Measurements from ENCODE around the gene XIRP1.

The XIRP1 gene

DNA sequence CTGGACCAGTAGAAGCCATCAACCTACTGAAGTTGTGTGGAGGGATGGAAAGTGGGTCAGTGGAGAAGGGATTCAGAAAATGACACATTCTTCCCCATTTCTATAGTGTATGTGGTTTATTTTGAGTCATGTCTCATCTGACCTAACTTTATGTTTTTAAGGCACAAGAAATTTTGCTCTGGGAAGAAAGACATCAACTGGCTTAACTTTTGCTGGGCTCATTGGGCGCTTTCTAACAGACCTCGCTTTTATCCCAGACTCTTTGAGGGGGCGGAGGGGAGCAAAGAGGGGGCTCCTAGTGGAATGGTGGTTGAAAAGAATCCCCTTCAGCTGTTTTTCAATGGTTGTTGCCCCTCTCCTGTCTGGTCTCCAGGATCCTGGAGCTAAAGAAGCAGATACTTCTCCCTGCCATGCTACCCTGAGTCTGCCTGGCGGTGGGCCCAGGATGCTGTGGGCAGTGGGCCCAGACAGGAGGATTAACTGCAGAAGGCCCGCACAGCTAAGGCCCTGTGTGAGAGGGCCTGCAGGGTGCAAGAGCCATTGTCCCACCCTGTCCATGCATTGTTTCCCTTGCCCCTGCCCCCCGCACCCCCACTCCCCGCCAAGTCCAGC lies 53.5 kb downstream of the XIRP1 start:
- no peak overlapping the region for H3K4me3 Mint-ChIP-seq
- H3K36me3 Mint-ChIP-seq = peaks cover 32% of the 10 kb centered on the region
- no peaks in the 10 kb centered on the region for H3K9me3 Mint-ChIP-seq
- ATAC-seq = peak; percentile 55
- H3K27ac Mint-ChIP-seq = peak overlapping the region; percentile 62
- H3K27me3 Mint-ChIP-seq = no peaks in the 10 kb centered on the region
- peaks cover 54% of the 10 kb centered on the region for H3K4me1 Mint-ChIP-seq

DNA sequence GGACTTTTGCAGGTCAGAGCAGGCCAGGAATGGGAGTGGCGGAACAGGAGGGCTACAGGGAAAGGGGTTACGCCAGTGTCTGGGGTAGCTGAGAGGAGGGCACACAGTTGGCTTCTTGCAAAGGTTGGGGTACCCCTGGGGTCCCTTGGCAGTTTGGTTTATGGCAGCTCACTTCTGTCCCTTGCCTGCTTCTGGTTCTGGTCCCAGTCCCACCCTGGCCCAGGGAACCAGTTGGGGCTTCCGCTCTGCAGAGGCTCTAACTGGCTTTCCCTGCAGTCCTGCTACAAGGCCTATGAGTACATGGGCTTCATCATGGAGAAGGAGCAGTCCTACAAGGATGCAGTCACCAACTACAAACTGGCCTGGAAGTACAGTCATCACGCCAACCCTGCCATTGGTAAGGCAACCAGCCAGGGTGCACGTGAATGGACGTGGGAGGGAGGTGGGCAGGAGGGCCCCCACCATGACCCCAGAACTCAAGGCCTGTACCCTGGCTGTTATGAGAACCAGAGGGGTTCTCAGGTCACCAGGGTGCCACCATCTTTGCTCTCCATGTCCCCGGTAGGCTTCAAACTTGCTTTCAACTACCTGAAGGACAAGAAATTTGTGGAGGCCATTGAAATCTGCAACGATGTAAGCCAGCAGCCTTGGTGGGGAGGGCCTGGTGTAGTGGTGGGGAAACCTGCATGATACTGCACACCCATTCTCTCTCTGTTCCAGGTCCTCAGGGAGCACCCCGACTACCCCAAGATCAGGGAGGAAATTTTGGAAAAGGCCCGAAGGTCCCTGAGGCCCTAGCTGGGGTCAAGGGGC lies 54.2 kb downstream of the XIRP1 start:
- H3K4me1 Mint-ChIP-seq = peaks cover 56% of the 10 kb centered on the region
- H3K36me3 Mint-ChIP-seq = peaks cover 34% of the 10 kb centered on the region
- no peak for ATAC-seq
- H3K27me3 Mint-ChIP-seq = no peaks in the 10 kb centered on the region
- H3K9me3 Mint-ChIP-seq = no peaks in the 10 kb centered on the region
- no peak overlapping the region for H3K4me3 Mint-ChIP-seq
- H3K27ac Mint-ChIP-seq = peak overlapping the region; percentile 62

DNA sequence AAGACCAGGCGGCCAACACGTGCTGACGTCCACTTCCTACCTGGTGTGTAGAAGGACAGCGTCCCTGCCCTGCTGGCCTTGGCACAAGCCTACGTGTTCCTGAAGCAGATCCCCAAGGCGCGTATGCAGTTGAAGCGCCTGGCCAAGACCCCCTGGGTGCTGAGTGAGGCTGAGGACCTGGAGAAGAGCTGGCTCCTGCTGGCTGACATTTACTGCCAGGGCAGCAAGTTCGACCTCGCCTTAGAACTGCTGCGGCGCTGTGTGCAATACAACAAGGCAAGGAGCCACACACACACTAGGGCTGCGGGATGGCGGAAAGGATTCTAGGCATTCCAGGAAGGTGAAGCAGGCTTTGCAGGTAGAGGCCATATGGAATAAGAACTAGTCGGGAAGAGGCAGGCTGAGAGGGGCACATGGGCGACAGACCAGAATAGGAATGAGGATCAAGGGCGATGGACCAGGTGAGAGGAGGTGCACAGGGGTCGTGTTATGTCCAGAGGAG lies 54.9 kb downstream of the XIRP1 start:
- Mint-ChIP-seq H3K27me3 (no peaks in the 10 kb centered on the region), H3K4me1 (peaks cover 48% of the 10 kb centered on the region), H3K27ac (no peak overlapping the region), H3K36me3 (peaks cover 31% of the 10 kb centered on the region), H3K4me3 (no peak overlapping the region), H3K9me3 (no peaks in the 10 kb centered on the region)
- no peak for ATAC-seq

DNA sequence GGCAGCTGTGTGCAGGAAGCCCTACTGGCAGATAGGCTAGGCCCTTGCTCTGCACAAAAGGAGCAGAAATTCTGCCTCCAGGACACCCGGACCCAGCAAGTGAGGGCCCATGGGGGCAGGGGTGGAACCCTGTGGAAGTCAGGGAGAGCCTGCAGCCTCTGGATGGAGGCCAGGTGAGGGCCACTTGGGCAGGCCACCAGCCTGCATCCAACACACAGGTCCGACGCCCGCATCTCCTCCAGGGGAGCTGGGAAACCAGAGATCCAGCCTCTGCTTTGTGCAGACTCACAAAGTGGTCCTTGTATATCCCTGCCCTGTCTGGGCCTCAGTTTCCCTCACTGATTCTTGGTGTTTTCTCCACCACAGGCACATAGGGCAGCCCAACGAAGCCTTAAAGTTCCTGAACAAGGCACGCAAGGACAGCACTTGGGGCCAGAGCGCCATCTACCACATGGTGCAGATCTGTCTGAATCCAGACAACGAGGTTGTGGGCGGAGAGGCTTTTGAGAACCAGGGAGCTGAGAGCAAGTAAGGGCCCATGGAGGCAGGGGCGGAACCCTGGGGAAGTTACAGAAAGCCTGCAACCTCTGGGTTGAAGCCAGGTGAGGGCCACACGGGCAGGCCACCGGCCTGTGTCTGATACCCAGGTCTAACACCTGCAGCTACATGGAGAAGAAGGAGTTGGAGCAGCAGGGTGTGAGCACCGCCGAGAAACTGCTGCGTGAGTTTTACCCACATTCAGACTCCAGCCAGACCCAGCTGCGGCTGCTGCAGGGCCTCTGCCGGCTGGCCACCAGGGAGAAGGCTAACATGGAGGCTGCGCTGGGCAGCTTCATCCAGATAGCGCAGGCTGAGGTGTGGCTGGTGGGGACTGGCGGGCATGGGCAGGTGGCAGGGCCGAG lies 55.6 kb downstream of the XIRP1 start:
- H3K36me3 Mint-ChIP-seq = peaks cover 27% of the 10 kb centered on the region
- H3K4me3 Mint-ChIP-seq = no peak overlapping the region
- no peaks in the 10 kb centered on the region for H3K27me3 Mint-ChIP-seq
- no peak for ATAC-seq
- H3K9me3 Mint-ChIP-seq = no peaks in the 10 kb centered on the region
- peaks cover 41% of the 10 kb centered on the region for H3K4me1 Mint-ChIP-seq
- H3K27ac Mint-ChIP-seq = no peak overlapping the region

DNA sequence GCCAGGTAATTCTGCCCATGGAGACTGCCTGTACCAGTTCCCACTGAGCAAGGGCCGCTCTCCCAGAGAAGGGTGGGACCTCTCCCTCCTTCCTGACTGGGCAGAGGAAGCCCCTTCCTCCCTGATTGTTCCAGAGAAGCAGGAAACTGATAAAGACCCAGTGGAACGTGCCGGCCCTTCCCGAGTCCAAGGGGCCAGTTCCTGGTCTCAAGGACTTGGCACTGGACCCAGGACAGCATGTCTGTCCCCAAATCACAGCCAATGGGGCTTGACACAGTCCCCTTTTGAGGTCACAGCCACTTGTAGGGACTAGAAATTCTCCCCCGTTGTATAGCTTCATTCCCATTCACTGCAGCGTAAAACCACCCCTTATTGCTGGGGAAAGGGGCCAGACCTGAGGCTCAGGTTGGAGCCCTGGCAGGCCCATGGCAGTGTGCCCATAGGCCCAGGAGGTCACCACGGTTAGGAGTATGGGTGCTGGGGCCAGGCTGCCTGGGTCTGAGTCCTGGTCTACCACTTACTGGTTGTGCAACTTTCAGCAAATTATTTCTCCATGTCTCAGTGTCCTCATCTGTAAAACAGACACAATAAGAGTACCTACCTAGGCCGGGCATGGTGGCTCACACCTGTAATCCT lies 57.1 kb downstream of the XIRP1 start:
- Mint-ChIP-seq H3K27ac (no peak overlapping the region), H3K4me3 (no peak overlapping the region), H3K9me3 (no peaks in the 10 kb centered on the region), H3K27me3 (no peaks in the 10 kb centered on the region), H3K36me3 (peaks cover 22% of the 10 kb centered on the region), H3K4me1 (peaks cover 26% of the 10 kb centered on the region)
- ATAC-seq = no peak

DNA sequence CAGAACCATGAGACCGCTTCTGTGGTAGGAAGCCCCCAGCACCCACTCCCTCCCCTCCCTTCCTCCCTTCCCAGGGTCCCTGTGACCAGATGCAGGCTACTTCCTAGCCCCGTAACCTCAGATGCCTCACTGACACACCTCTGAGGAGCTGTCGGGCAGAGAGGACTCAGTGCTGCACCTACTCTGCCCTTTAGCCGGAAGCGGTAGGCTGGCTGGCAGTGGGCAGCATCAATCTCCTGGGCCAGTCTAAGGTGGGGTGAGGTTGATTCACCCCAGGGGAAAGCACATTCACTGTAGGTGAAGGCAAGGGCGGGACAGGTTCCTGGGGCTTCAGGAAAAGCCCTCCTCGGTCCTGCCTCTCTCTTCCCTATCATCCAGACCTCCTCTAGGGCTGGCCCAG lies 58.1 kb downstream of the XIRP1 start:
- Mint-ChIP-seq H3K27me3 (no peaks in the 10 kb centered on the region), H3K4me3 (no peak overlapping the region), H3K4me1 (peaks cover 21% of the 10 kb centered on the region), H3K9me3 (no peaks in the 10 kb centered on the region), H3K27ac (no peak overlapping the region), H3K36me3 (peaks cover 28% of the 10 kb centered on the region)
- no peak for ATAC-seq

DNA sequence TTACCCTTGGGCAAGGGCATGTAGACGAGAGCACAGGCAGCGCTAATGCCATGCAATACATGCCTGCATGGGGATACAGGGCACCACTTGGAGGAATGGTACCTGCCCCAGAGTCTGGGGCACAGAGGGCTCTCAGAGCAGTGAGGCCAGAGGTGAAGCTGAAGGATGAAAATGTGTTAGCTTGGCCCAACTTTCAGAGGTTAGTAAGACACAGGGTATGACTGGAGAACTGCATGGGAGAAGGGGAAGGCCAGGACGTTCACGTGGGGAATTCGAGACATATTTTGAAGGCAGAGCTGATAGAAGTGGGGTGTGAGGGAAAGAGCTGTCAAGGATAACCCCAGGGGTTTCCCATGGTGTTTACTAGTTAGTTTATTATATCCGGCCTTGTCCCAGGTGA lies 58.6 kb downstream of the XIRP1 start:
- no peak for ATAC-seq
- Mint-ChIP-seq H3K36me3 (peaks cover 30% of the 10 kb centered on the region), H3K4me1 (peaks cover 17% of the 10 kb centered on the region), H3K9me3 (no peaks in the 10 kb centered on the region), H3K4me3 (no peak overlapping the region), H3K27ac (no peak overlapping the region), H3K27me3 (no peaks in the 10 kb centered on the region)
